AG20443 (cell line): ENCODE results near the gene ANAPC16.
A peak's percentile ranks its signal among the peaks of the same experiment; 100 is the strongest.
"Not testable (repeated sequence)": the region's sequence is repeated elsewhere in the genome, so short reads cannot be mapped to it uniquely, and the experiment has no call there.

Experiments used
- DNase-seq: peaks from one replicate; pipeline ENCODE4 v3.0.0; 2012; ENCODE audit warnings: low spot score, mixed read lengths

ANAPC16 gene

DNA sequence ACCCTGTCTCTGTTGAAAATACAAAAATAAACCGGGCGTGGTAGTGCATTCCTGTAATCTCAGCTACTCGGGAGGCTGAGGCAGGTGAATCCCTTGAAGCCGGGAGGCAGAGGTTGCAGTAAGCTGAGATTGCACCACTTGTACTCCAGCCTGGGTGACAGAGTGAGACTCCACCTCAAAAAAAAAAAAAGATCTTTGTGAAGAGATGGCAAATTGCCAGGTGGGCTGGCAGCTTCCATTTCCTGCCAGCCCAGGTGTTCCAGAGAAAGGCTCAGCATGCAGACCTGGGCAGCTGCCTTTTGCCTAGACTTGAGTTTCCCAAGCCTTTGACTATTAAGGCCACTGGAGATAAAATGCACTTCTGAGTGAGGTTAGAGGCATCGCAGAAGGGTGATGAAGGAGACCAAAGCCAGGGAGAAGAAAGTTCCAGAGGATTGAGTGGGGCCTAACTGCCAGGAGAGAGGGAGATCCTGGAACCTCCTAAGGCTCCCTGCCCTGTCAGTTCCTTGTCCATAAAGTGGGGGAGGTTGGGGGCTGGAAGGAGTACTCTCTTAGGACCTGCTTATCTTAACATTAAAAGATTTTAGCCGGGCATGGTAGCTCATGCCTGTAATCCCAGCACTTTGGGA, 47.9 kb downstream of the ANAPC16 start:
- DNase-seq: no peak

GRCh38 chr10:72264536-72264935, 48.7 kb downstream of the ANAPC16 start:
- DNase-seq: no peak

- no peak for DNase-seq
Observed at GRCh38 chr10:72265508-72265907, 49.7 kb downstream of the ANAPC16 start.

DNA sequence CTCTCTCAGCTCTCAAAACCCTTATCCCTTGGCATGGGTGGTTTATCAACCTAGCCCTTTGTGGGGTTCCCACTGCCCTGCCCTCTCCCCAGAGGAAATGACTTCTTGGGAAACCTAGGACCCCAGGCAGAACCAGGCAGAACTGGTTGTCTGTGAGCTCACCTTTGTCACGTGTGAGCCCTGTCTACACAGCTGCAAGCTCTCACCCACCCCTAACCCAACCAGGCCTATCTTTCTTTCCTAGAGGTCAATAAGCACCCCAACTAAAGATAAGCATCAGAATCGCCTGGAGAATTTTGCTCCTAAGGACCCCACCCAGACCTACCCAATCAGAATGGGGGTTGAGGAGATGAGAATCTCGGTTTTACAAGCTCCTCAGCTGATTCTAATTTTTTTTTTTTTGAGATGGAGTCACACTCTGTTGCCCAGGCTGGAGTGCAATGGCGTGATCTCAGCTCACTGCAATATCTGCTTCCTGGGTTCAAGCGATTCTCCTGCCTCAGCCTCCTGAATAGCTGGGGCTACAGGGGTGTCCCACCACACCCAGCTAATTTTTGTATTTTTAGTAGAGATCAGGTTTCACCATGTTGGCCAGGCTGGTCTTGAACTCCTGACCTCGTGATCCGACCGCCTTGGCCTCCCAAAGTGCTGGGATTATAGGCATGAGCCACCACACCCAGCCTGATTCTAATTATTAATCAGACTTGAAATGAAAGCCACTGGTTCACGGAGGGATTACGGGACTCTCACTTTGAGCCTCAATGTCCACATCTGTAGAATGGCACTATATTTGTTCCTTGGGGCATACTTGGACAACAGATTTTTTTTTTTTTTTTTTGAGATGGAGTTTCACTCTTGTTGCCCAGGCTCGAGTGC, 50.4 kb downstream of the ANAPC16 start:
- DNase-seq: no peak

- no peak for DNase-seq
Observed at GRCh38 chr10:72267381-72267780, 51.6 kb downstream of the ANAPC16 start.

- DNase-seq: no peak
Observed at GRCh38 chr10:72267819-72268399, 52.1 kb downstream of the ANAPC16 start.

DNA sequence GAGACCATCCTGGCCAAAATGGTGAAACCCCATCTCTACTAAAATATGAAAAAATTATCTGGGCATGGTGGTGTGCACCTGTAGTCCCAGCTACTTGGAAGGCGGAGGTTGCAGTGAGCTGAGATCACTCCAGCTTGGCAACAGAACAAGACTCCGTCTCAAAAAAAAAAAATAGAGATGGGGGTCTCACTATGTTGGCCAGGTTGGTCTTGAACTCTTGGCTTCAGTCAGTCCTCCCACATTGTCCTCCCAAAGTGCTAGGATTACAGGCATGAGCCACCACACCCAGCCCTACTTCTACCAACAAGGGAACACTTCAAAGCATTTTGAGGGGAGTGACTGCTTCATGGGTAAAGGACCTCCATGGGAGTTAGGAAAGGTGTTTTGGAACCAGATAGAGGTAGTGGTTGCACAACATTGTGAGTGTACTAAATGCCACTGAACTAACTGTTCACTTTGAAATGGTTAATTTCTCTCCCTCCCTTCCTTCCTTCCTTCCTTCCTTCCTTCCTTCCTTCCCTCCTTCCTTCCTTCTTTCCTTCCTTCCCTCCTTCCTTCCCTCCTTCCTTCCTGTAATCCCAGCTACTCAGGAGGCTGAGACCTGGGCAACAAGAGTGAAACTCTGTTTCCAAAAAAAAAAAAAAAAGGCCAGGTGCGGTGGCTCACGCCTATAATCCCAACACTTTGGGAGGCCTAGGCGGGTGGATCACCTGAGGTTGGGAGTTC, 52.8 kb downstream of the ANAPC16 start:
- DNase-seq: not testable (repeated sequence)

- DNase-seq: no peak
Observed at GRCh38 chr10:72270607-72271281, 54.9 kb downstream of the ANAPC16 start.

DNA sequence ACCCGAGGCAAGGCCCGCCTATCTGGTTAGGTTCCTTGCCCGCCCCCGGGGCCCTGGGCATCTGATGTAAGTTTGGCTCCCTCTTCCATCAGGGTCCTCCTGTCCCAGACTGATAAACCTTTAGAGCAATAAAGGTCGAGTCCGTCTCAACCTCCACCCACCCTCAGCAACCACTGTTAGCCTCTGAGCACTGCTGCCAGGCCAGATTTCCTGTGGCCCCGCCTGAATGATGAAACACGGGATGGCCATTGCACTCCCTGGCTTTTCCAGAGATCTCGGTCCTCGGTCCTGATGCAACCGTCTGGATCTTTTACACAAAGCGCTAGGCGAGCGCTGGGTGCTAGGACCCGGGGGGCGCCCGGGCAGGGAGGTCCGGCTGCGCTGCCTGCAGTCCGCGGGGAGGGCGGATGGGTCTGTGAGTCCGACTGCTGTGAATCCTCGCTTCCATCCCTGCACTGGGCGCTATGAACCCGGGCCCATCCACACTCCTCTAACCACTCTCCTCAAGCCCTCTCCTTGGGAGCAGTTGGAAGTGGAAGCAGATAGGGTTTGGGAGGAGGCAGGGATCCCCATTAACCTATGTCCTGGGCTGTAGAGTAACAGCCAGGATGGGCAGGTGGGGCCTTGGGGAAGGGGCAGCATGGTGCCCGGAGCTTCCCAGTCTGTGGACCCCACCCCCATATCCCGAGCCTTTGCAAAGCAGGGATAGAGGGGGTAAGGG, 57.0 kb downstream of the ANAPC16 start:
- peak; percentile 95 for DNase-seq

- DNase-seq: peak; percentile 99
Observed at GRCh38 chr10:72273410-72274212, 57.8 kb downstream of the ANAPC16 start, which contains the start of gene DDIT4. Gene DDIT4, plus strand, starts transcription at chr10:72273924. Its CDS starts 293 bp downstream, at chr10:72274217.

- no peak for DNase-seq
Observed at GRCh38 chr10:72274213-72274729, 58.5 kb downstream of the ANAPC16 start.

DNA sequence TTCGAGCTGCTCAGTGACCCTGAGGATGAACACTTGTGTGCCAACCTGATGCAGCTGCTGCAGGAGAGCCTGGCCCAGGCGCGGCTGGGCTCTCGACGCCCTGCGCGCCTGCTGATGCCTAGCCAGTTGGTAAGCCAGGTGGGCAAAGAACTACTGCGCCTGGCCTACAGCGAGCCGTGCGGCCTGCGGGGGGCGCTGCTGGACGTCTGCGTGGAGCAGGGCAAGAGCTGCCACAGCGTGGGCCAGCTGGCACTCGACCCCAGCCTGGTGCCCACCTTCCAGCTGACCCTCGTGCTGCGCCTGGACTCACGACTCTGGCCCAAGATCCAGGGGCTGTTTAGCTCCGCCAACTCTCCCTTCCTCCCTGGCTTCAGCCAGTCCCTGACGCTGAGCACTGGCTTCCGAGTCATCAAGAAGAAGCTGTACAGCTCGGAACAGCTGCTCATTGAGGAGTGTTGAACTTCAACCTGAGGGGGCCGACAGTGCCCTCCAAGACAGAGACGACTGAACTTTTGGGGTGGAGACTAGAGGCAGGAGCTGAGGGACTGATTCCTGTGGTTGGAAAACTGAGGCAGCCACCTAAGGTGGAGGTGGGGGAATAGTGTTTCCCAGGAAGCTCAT, 59.0 kb downstream of the ANAPC16 start:
- DNase-seq: peak; percentile 68

DNA sequence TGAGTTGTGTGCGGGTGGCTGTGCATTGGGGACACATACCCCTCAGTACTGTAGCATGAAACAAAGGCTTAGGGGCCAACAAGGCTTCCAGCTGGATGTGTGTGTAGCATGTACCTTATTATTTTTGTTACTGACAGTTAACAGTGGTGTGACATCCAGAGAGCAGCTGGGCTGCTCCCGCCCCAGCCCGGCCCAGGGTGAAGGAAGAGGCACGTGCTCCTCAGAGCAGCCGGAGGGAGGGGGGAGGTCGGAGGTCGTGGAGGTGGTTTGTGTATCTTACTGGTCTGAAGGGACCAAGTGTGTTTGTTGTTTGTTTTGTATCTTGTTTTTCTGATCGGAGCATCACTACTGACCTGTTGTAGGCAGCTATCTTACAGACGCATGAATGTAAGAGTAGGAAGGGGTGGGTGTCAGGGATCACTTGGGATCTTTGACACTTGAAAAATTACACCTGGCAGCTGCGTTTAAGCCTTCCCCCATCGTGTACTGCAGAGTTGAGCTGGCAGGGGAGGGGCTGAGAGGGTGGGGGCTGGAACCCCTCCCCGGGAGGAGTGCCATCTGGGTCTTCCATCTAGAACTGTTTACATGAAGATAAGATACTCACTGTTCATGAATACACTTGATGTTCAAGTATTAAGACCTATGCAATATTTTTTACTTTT, 59.7 kb downstream of the ANAPC16 start:
- no peak for DNase-seq

- DNase-seq: no peak
Observed at GRCh38 chr10:72276013-72276387, 60.2 kb downstream of the ANAPC16 start.

GRCh38 chr10:72276421-72277339, 60.9 kb downstream of the ANAPC16 start:
- DNase-seq: peak; percentile 32

DNA sequence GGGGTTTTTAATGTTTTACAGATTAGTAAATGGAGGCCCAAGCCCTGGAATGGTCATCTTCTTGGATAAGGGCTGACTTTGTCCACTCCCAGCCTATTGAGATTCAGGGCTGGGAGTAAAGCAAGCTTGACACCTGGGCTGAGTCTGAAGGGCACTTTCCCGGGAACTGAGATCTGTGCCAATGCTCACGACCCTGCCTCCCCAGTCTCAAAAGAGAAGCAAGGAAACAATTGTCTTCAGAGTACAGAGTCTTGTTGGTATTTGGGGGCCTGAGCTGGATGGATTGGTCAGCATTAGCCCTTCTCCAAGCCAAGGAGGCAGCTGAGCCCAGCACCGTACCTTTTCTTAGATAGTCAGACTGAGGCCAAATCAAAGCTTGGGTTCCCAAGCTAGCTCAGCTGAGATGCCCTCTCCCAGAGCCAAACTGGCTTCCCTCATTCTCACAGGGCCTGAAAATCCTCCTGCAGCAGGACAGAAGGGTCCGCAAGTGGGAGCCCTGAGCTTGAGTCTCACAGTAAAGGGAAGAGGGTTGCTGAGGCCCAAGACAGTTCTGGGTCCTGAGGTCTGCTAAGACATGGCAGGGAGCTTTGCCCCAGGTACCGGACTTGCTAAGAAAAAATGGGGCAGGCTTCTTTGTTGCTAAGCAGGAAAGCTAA, 61.7 kb downstream of the ANAPC16 start:
- DNase-seq: no peak

DNA sequence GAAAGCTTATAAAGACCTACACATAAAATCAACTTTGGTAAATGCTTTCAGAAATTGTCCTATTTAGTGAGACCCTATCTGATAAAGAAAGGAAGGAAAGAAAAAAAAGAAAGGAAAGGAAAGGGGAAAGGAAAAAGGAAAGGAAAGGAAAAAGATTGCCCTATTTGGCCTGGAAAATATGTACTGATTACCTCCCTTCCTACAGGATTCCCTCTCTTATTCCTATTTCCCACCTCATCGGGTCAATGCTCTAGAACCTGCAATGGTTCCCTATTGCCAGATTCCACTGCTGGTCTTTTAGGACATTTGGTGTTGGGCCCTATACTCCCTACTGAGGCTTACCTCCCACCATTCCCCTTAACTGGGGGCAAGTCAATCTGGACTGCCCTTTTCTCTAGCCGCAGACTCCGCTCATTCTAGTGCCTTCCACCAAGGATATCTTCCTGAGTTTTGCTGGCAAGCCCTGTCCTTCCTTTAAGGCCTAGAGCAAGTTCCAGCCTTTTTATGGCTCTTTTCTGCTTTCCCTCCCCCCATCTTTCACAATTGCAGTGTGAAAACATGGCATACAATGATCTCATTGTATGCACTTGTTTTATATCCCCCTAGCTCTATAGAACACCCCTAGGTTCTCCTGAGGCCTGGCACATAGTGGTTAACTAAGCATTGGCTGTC, 62.3 kb downstream of the ANAPC16 start:
- no peak for DNase-seq
